H9 (cell line): ENCODE measurements around the gene CCDC33. TPM values are rescaled to one million over a fixed set of nuclear protein-coding genes. Genes with fewer than 3 reads are reported as not detected.

Experiments
- DNase-seq: peaks from one replicate; pipeline ENCODE4 v3.0.0-alpha.2; 2017
- H2AFZ ChIP-seq: one replicate; pipeline ENCODE4 v1.6.1; 2013; ENCODE audit warnings: mild to moderate bottlenecking, low read length, control low read depth, moderate library complexity
- H2AK5ac ChIP-seq: 2 replicates; pipeline ENCODE4 v1.6.1; 2013; ENCODE audit warnings: low read length, control low read depth, mixed read lengths; ENCODE audit not compliant: insufficient read length
- H2BK120ac ChIP-seq: one replicate; pipeline ENCODE4 v1.6.1; 2013; ENCODE audit warnings: low read depth, mild to moderate bottlenecking, low read length, control low read depth, inconsistent platforms; ENCODE audit not compliant: poor library complexity, severe bottlenecking
- H2BK12ac ChIP-seq: 2 replicates; pipeline ENCODE4 v1.6.1; 2013; ENCODE audit warnings: low read length, control low read depth, mixed read lengths, low read depth; ENCODE audit not compliant: insufficient read length
- H2BK15ac ChIP-seq: 2 replicates; pipeline ENCODE4 v1.6.1; 2013; ENCODE audit warnings: low read depth, low read length, control low read depth
- H2BK20ac ChIP-seq: one replicate; pipeline ENCODE4 v1.6.1; 2013; ENCODE audit warnings: low read depth, mild to moderate bottlenecking, low read length, control low read depth, inconsistent platforms; ENCODE audit not compliant: poor library complexity, severe bottlenecking
- H2BK5ac ChIP-seq: 2 replicates; pipeline ENCODE4 v1.6.1; 2013; ENCODE audit warnings: low read length, control low read depth, mixed read lengths; ENCODE audit not compliant: insufficient read length
- H3K14ac ChIP-seq: 2 replicates; pipeline ENCODE4 v1.6.1; 2013; ENCODE audit warnings: low read length, control low read depth; ENCODE audit not compliant: insufficient read depth
- H3K18ac ChIP-seq: 2 replicates; pipeline ENCODE4 v1.6.1; 2013; ENCODE audit warnings: low read depth, mild to moderate bottlenecking, mixed read lengths, low read length, control low read depth; ENCODE audit not compliant: insufficient read length
- H3K23ac ChIP-seq: 2 replicates; pipeline ENCODE4 v1.6.1; 2013; ENCODE audit warnings: low read length, control low read depth, mixed read lengths, low read depth; ENCODE audit not compliant: insufficient read length
- H3K23me2 ChIP-seq: 2 replicates; pipeline ENCODE4 v1.6.1; 2013; ENCODE audit warnings: low read depth, mild to moderate bottlenecking, mixed read lengths, low read length, control low read depth; ENCODE audit not compliant: insufficient read length, poor library complexity, severe bottlenecking
- H3K27ac ChIP-seq: 2 replicates; pipeline ENCODE4 v1.5.1; 2013; ENCODE audit warnings: low read length, control low read depth, mixed read lengths, low read depth; ENCODE audit not compliant: insufficient read length
- H3K27me3 ChIP-seq: 2 replicates; pipeline ENCODE4 v1.6.1; 2013; ENCODE audit warnings: low read length, control low read depth, inconsistent platforms; ENCODE audit not compliant: insufficient read depth
- H3K4ac ChIP-seq: 2 replicates; pipeline ENCODE4 v1.6.1; 2013; ENCODE audit warnings: low read depth, mild to moderate bottlenecking, control low read depth, inconsistent platforms, low read length, moderate library complexity
- H3K4me1 ChIP-seq: 2 replicates; pipeline ENCODE4 v1.6.1; 2013; ENCODE audit warnings: low read length, control low read depth, inconsistent platforms; ENCODE audit not compliant: insufficient read depth
- H3K4me2 ChIP-seq: 2 replicates; pipeline ENCODE4 v1.6.1; 2013; ENCODE audit warnings: low read length, control low read depth, mixed read lengths; ENCODE audit not compliant: insufficient read length, insufficient read depth
- H3K56ac ChIP-seq: 2 replicates; pipeline ENCODE4 v1.6.1; 2013; ENCODE audit warnings: low read depth, mild to moderate bottlenecking, mixed read lengths, low read length, control low read depth; ENCODE audit not compliant: insufficient read length
- H3K79me1 ChIP-seq: 2 replicates; pipeline ENCODE4 v1.6.1; 2013; ENCODE audit warnings: low read depth, mild to moderate bottlenecking, moderate library complexity, low read length, control low read depth, inconsistent platforms; ENCODE audit not compliant: insufficient read depth, poor library complexity, severe bottlenecking
- H3K79me2 ChIP-seq: 2 replicates; pipeline ENCODE4 v1.6.1; 2013; ENCODE audit warnings: low read length, control low read depth, inconsistent platforms; ENCODE audit not compliant: insufficient read depth
- H3K9ac ChIP-seq: 2 replicates; pipeline ENCODE4 v1.6.1; 2013; ENCODE audit warnings: low read length, control low read depth, mixed read lengths; ENCODE audit not compliant: insufficient read length; ENCODE audit errors: extremely low read depth
- H3K9me3 ChIP-seq: one replicate; pipeline ENCODE4 v1.6.1; 2013; ENCODE audit warnings: low read depth, low read length, inconsistent platforms; ENCODE audit not compliant: control insufficient read depth
- H3T11ph ChIP-seq: one replicate; pipeline ENCODE4 v1.6.1; 2013; ENCODE audit warnings: mild to moderate bottlenecking, low read length, control low read depth, inconsistent platforms
- H4K20me1 ChIP-seq: one replicate; pipeline ENCODE4 v1.6.1; 2013; ENCODE audit not compliant: control insufficient read depth, insufficient read length, insufficient read depth
- H4K5ac ChIP-seq: 2 replicates; pipeline ENCODE4 v1.6.1; 2013; ENCODE audit warnings: low read depth, mild to moderate bottlenecking, mixed read lengths, low read length, control low read depth; ENCODE audit not compliant: insufficient read length
- H4K8ac ChIP-seq: replicated peaks from 2 replicates; pipeline ENCODE4 v1.6.1; 2013; ENCODE audit warnings: low read length, control low read depth, mixed read lengths, low read depth; ENCODE audit not compliant: insufficient read length
- H4K91ac ChIP-seq: 2 replicates; pipeline ENCODE4 v1.6.1; 2013; ENCODE audit warnings: low read depth, mild to moderate bottlenecking, moderate library complexity, mixed read lengths, low read length, control low read depth; ENCODE audit not compliant: insufficient read length
- H3K27ac Mint-ChIP-seq, 3 experiments: 2 replicates in 2 of 3; 3 replicates in 1 of 3; pipeline ENCODE4 v1.8.0; 2020 to 2021; ENCODE audit warnings: mixed read lengths in 3 of 3, mild to moderate bottlenecking in 1 of 3, moderate library complexity in 1 of 3
- H3K27me3 Mint-ChIP-seq: 2 replicates; pipeline ENCODE4 v1.8.0; 2021; ENCODE audit warnings: low read depth, mild to moderate bottlenecking, moderate library complexity, mixed read lengths
- H3K36me3 Mint-ChIP-seq, 3 experiments: 2 replicates in 2 of 3; 3 replicates in 1 of 3; pipeline ENCODE4 v1.8.0; 2020 to 2021; ENCODE audit warnings: low read depth in 3 of 3, mixed read lengths in 3 of 3; ENCODE audit not compliant: insufficient read depth in 1 of 3
- H3K4me1 Mint-ChIP-seq, 2 experiments: 2 replicates each; pipeline ENCODE4 v1.8.0; 2020; ENCODE audit warnings: mixed read lengths in 2 of 2
- H3K4me3 Mint-ChIP-seq, 2 experiments: 2 replicates in 1 of 2; 3 replicates in 1 of 2; pipeline ENCODE4 v1.8.0; 2020 to 2021; ENCODE audit warnings: mild to moderate bottlenecking in 2 of 2, mixed read lengths in 2 of 2, moderate library complexity in 1 of 2
- H3K9me3 Mint-ChIP-seq, 2 experiments: 2 replicates in 1 of 2; 3 replicates in 1 of 2; pipeline ENCODE4 v1.8.0; 2020; ENCODE audit warnings: mild to moderate bottlenecking in 2 of 2, mixed read lengths in 2 of 2, moderate library complexity in 1 of 2
- CTCF ChIP-seq: fragments of 200-600 bp; sonication (generic); conservative IDR thresholded peaks from 3 replicates; pipeline ENCODE4 v1.8.0; 2021; ENCODE audit warnings: antibody characterized with exemption, mild to moderate bottlenecking
- WGBS: extraction: QIAGEN DNeasy Blood & Tissue Kit; methylation state at CpG from one replicate; pipeline ENCODE4 v1.1.7; 2013; ENCODE audit warnings: missing lambda C conversion rate, low lambda C conversion rate, mixed read lengths; ENCODE audit not compliant: insufficient read length; ENCODE audit errors: extremely low coverage; 5-methylcytosine and 5-hydroxymethylcytosine counted together
- total RNA-seq: library from RNA; stranded (reverse); gene quantifications from 2 replicates; pipeline ENCODE4 v1.2.1, GENCODE V29; 2021

The CCDC33 gene
- total RNA-seq, 1 experiment from 2014 or later = 4.6 TPM

GRCh38 chr15:74315626-74316025 is 79.5 kb downstream of the CCDC33 start:
- no peak overlapping the region for H3K23ac ChIP-seq
- H2BK120ac ChIP-seq = no peak overlapping the region
- no peaks in the 10 kb centered on the region for H3K79me2 ChIP-seq
- Mint-ChIP-seq H3K9me3 (no peaks in the 10 kb centered on the region), H3K27ac (no peak overlapping the region; a peak in 1 of 7 replicates), H3K4me3 (no peak overlapping the region), H3K4me1 (peaks cover 31 to 67% of the 10 kb centered on the region in 2 experiments), H3K27me3 (peaks cover 7% of the 10 kb centered on the region), H3K36me3 (no peaks in the 10 kb centered on the region)
- no peaks in the 10 kb centered on the region; the same call in 1 of the 2 replicates for H3K4me1 ChIP-seq
- H4K5ac ChIP-seq = no peak overlapping the region
- no peaks in the 10 kb centered on the region for H4K20me1 ChIP-seq
- H3K9me3 ChIP-seq = no peaks in the 10 kb centered on the region
- H3K4me2 ChIP-seq = no peak overlapping the region
- no peak overlapping the region for H2BK5ac ChIP-seq
- H3K14ac ChIP-seq = 0 out of 2 replicates have a peak overlapping the region, but pooled peaks have one; percentile 17
- no peak overlapping the region for H2BK15ac ChIP-seq
- H3K9ac ChIP-seq = no peak overlapping the region
- no CpG with 5 or more reads among the region's 5 CpGs for WGBS
- TF ChIP-seq CTCF = no peak
- H3K79me1 ChIP-seq = no peaks in the 10 kb centered on the region
- no peak overlapping the region for H3K56ac ChIP-seq
- no peak overlapping the region for H2AFZ ChIP-seq
- H4K91ac ChIP-seq = no peak overlapping the region
- no peak overlapping the region for H2BK20ac ChIP-seq
- no peak overlapping the region for H4K8ac ChIP-seq
- DNase-seq = no peak
- no peak overlapping the region for H3K27ac ChIP-seq
- no peak overlapping the region for H3T11ph ChIP-seq
- no peak overlapping the region for H2AK5ac ChIP-seq
- H3K4ac ChIP-seq = no peak overlapping the region
- H3K18ac ChIP-seq = no peak overlapping the region
- no peaks in the 10 kb centered on the region for H3K27me3 ChIP-seq
- no peak overlapping the region for H2BK12ac ChIP-seq
- H3K23me2 ChIP-seq = no peaks in the 10 kb centered on the region
